ENCODE results near the gene WNT6.

DNA sequence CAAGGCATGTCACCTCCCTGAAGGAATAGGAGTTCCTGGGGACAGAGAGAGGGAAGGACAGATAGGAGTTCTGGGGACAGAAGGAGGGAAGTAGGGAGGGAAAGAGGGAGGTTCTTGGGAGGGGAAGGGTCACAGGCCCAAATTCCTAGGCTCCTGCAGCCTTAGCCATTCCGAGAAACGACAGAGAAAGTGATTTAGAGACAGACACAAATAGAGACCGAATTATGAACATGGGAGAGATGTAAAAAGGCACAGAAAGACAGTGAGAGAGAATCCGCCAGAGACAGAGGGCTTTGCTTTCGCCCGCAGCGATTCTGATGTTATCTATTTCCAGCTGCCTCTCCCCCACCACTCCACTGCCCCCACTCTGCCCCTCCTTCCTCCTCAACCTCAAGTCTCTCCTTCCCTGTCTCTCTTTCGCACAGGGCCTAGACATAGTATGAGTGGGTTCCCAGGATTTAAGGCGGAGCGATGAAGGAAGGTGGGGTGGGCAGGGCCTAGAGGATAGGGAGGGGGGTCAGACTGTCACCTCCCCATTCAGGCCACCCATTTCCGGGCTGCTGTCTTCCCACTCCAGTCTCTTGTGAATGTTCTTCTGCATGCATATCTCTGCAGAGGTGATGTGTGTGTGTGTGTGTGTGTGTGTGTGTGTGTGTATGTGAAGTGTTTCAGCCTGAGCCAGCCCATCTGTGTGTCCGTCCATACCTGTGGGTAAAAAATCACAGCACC, 3.3 kb upstream of the WNT6 start:
- TF ChIP-seq, protein P1, sequence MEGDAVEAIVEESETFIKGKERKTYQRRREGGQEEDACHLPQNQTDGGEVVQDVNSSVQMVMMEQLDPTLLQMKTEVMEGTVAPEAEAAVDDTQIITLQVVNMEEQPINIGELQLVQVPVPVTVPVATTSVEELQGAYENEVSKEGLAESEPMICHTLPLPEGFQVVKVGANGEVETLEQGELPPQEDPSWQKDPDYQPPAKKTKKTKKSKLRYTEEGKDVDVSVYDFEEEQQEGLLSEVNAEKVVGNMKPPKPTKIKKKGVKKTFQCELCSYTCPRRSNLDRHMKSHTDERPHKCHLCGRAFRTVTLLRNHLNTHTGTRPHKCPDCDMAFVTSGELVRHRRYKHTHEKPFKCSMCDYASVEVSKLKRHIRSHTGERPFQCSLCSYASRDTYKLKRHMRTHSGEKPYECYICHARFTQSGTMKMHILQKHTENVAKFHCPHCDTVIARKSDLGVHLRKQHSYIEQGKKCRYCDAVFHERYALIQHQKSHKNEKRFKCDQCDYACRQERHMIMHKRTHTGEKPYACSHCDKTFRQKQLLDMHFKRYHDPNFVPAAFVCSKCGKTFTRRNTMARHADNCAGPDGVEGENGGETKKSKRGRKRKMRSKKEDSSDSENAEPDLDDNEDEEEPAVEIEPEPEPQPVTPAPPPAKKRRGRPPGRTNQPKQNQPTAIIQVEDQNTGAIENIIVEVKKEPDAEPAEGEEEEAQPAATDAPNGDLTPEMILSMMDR (IDR thresholded peaks at IDR 0.05) = no peak
- no peak for TF ChIP-seq POLR2A (IDR thresholded peaks at IDR 0.05)
